C1 segment of cervical spinal cord (tissue), 14 donors: ENCODE data around the gene PPP6R3.
"Not testable (repeated sequence)": the region's sequence is repeated elsewhere in the genome, so short reads cannot be mapped to it uniquely, and the experiment has no call there.

ENCODE experiments used
- DNase-seq, 14 donors: peaks; one replicate each; lab custom pipeline; 2025; lab: John Stamatoyannopoulos, UW

The PPP6R3 gene

GRCh38 chr11:68460741-68461574, at the start of gene PPP6R3:
PPP6R3 (plus strand) TSS chr11:68460752; CDS start chr11:68537665, 76,913 bp downstream.
- DNase-seq = peak in 3 of 14 donors; percentile 46 to 55 (median 47)

- DNase-seq = no peak
Measured at GRCh38 chr11:68411501-68411991, 49.0 kb upstream of the PPP6R3 start.

- DNase-seq = no peak
Measured at GRCh38 chr11:68412593-68413475, 47.7 kb upstream of the PPP6R3 start.

GRCh38 chr11:68413591-68413999, 47.0 kb upstream of the PPP6R3 start:
- DNase-seq = no peak

- DNase-seq = no peak
Measured at GRCh38 chr11:68414496-68415221, 45.9 kb upstream of the PPP6R3 start.

GRCh38 chr11:68416070-68416578, 44.4 kb upstream of the PPP6R3 start:
- no peak for DNase-seq

- DNase-seq = no peak
Measured at GRCh38 chr11:68418648-68419047, 41.9 kb upstream of the PPP6R3 start.

GRCh38 chr11:68420171-68420570, 40.4 kb upstream of the PPP6R3 start:
- DNase-seq = no peak

GRCh38 chr11:68423481-68423880, 37.1 kb upstream of the PPP6R3 start:
- DNase-seq = no peak

- DNase-seq = no peak
Measured at GRCh38 chr11:68424101-68424632, 36.4 kb upstream of the PPP6R3 start.

- no peak for DNase-seq
Measured at GRCh38 chr11:68424981-68425865, 35.3 kb upstream of the PPP6R3 start.

- no peak for DNase-seq
Measured at GRCh38 chr11:68425866-68426380, 34.6 kb upstream of the PPP6R3 start.

- no peak for DNase-seq
Measured at GRCh38 chr11:68429661-68430060, 30.9 kb upstream of the PPP6R3 start.

GRCh38 chr11:68430384-68430783, 30.2 kb upstream of the PPP6R3 start:
- DNase-seq = no peak

GRCh38 chr11:68430801-68431200, 29.8 kb upstream of the PPP6R3 start:
- DNase-seq = no peak

GRCh38 chr11:68431984-68432645, 28.4 kb upstream of the PPP6R3 start:
- DNase-seq = no peak

- DNase-seq = no peak
Measured at GRCh38 chr11:68432874-68433273, 27.7 kb upstream of the PPP6R3 start.

GRCh38 chr11:68433541-68433940, 27.0 kb upstream of the PPP6R3 start:
- no peak for DNase-seq

GRCh38 chr11:68434159-68434558, 26.4 kb upstream of the PPP6R3 start:
- not testable (repeated sequence) for DNase-seq
